Stomach smooth muscle (tissue), 2 donors: ENCODE data around the gene C11orf91.

Source experiments
- H3K27ac ChIP-seq: one replicate; pipeline ENCODE4 v1.7.0; 2013; ENCODE audit warnings: mild to moderate bottlenecking, low read length, inconsistent platforms
- H3K27me3 ChIP-seq, 2 donors: one replicate each; pipeline ENCODE4 v1.7.0; 2013; ENCODE audit warnings: low read length in 2 of 2; ENCODE audit not compliant: insufficient read depth in 2 of 2, control insufficient read depth in 1 of 2
- H3K36me3 ChIP-seq, 2 donors: one replicate each; pipeline ENCODE4 v1.7.0; 2013; ENCODE audit warnings: low read length in 2 of 2; ENCODE audit not compliant: control insufficient read depth in 2 of 2, insufficient read depth in 2 of 2
- H3K4me1 ChIP-seq: one replicate; pipeline ENCODE4 v1.7.0; 2013; ENCODE audit warnings: low read length; ENCODE audit not compliant: control insufficient read depth, insufficient read depth
- H3K4me3 ChIP-seq, 2 donors: one replicate each; pipeline ENCODE4 v1.7.0; 2013; ENCODE audit warnings: low read length in 2 of 2
- H3K9ac ChIP-seq, 2 donors: one replicate each; pipeline ENCODE4 v1.7.0; 2013; ENCODE audit warnings: low read length in 2 of 2, mild to moderate bottlenecking in 1 of 2
- H3K9me3 ChIP-seq, 2 donors: one replicate each; pipeline ENCODE4 v1.7.0; 2013; ENCODE audit warnings: low read length in 2 of 2; ENCODE audit not compliant: control insufficient read depth in 2 of 2
- donor health status: healthy.
- donor health status: Pancreatic carcinoma.

C11orf91 gene

GRCh38 chr11:33696411-33696810 lies 4.2 kb downstream of the C11orf91 start:
- no peaks in the 10 kb centered on the region for H3K36me3 ChIP-seq
- H3K4me1 ChIP-seq, result peaks cover 33% of the 10 kb centered on the region
- no peaks in the 10 kb centered on the region for H3K27me3 ChIP-seq
- H3K27ac ChIP-seq, result no peak overlapping the region
- no peak overlapping the region for H3K4me3 ChIP-seq
- no peak overlapping the region for H3K9ac ChIP-seq
- H3K9me3 ChIP-seq, result no peaks in the 10 kb centered on the region

- Histone ChIP-seq H3K36me3 (no peaks in the 10 kb centered on the region), H3K27me3 (no peaks in the 10 kb centered on the region), H3K9ac (no peak overlapping the region), H3K4me3 (no peak overlapping the region), H3K9me3 (no peaks in the 10 kb centered on the region), H3K4me1 (peaks cover 33% of the 10 kb centered on the region), H3K27ac (no peak overlapping the region)
Measured at GRCh38 chr11:33695051-33695566, 5.5 kb downstream of the C11orf91 start.

- Histone ChIP-seq H3K36me3 (no peaks in the 10 kb centered on the region), H3K4me3 (no peak overlapping the region), H3K4me1 (peaks cover 30% of the 10 kb centered on the region), H3K9ac (no peak overlapping the region), H3K27me3 (no peaks in the 10 kb centered on the region), H3K27ac (no peak overlapping the region), H3K9me3 (no peaks in the 10 kb centered on the region)
Measured at GRCh38 chr11:33694346-33695050, 6.1 kb downstream of the C11orf91 start.

GRCh38 chr11:33692541-33692940 lies 8.1 kb downstream of the C11orf91 start:
- Histone ChIP-seq H3K27me3 (no peaks in the 10 kb centered on the region), H3K36me3 (no peaks in the 10 kb centered on the region), H3K4me1 (peaks cover 30% of the 10 kb centered on the region), H3K4me3 (peak overlapping the region in 1 of 2 donors; percentile 59), H3K9me3 (no peaks in the 10 kb centered on the region), H3K9ac (peak overlapping the region in 1 of 2 donors; percentile 31), H3K27ac (peak overlapping the region; percentile 46)

- Histone ChIP-seq H3K36me3 (no peaks in the 10 kb centered on the region), H3K27ac (peak overlapping the region; percentile 66), H3K9ac (peak overlapping the region; percentile 29 to 31), H3K4me3 (peak overlapping the region in 1 of 2 donors; percentile 59), H3K27me3 (no peaks in the 10 kb centered on the region), H3K4me1 (peaks cover 30% of the 10 kb centered on the region), H3K9me3 (peaks cover 0 to 3% of the 10 kb centered on the region in 2 donors)
Measured at GRCh38 chr11:33692013-33692504, 8.6 kb downstream of the C11orf91 start.

GRCh38 chr11:33691066-33691864 lies 9.4 kb downstream of the C11orf91 start:
- H3K27me3 ChIP-seq, result no peaks in the 10 kb centered on the region
- peaks cover 30% of the 10 kb centered on the region for H3K4me1 ChIP-seq
- H3K36me3 ChIP-seq, result no peaks in the 10 kb centered on the region
- peak overlapping the region in 1 of 2 donors; percentile 17 for H3K9ac ChIP-seq
- peaks cover 0 to 3% of the 10 kb centered on the region in 2 donors for H3K9me3 ChIP-seq
- peak overlapping the region; percentile 66 for H3K27ac ChIP-seq
- no peak overlapping the region for H3K4me3 ChIP-seq

- no peak overlapping the region for H3K4me3 ChIP-seq
- peak overlapping the region; percentile 66 for H3K27ac ChIP-seq
- peaks cover 30% of the 10 kb centered on the region for H3K4me1 ChIP-seq
- peaks cover 0 to 3% of the 10 kb centered on the region in 2 donors for H3K9me3 ChIP-seq
- H3K27me3 ChIP-seq, result no peaks in the 10 kb centered on the region
- no peak overlapping the region for H3K9ac ChIP-seq
- H3K36me3 ChIP-seq, result no peaks in the 10 kb centered on the region
Measured at GRCh38 chr11:33690290-33691065, 10.1 kb downstream of the C11orf91 start.

- H3K4me3 ChIP-seq, result no peak overlapping the region
- no peak overlapping the region for H3K27ac ChIP-seq
- H3K4me1 ChIP-seq, result peaks cover 26% of the 10 kb centered on the region
- H3K27me3 ChIP-seq, result peaks cover 0 to 4% of the 10 kb centered on the region in 2 donors
- H3K36me3 ChIP-seq, result no peaks in the 10 kb centered on the region
- peaks cover 0 to 3% of the 10 kb centered on the region in 2 donors for H3K9me3 ChIP-seq
- H3K9ac ChIP-seq, result no peak overlapping the region
Measured at GRCh38 chr11:33689501-33689900, 11.1 kb downstream of the C11orf91 start.

GRCh38 chr11:33689085-33689484 lies 11.5 kb downstream of the C11orf91 start:
- peaks cover 0 to 4% of the 10 kb centered on the region in 2 donors for H3K27me3 ChIP-seq
- peaks cover 23% of the 10 kb centered on the region for H3K4me1 ChIP-seq
- H3K9ac ChIP-seq, result no peak overlapping the region
- H3K4me3 ChIP-seq, result no peak overlapping the region
- H3K36me3 ChIP-seq, result no peaks in the 10 kb centered on the region
- H3K27ac ChIP-seq, result no peak overlapping the region
- H3K9me3 ChIP-seq, result peaks cover 0 to 3% of the 10 kb centered on the region in 2 donors
